ENCODE data around the gene SLC25A39. TPM values are rescaled to one million over a fixed set of nuclear protein-coding genes. Genes with fewer than 3 reads are reported as not detected.

SLC25A39 gene
- polyA plus RNA-seq, 1 of the 3 experiments (the other 2 are of a cell fraction) = 131 TPM

GRCh38 chr17:44362949-44363612, 38.5 kb upstream of the SLC25A39 start:
- Histone ChIP-seq H3K36me3 (replicated peaks in 1 of 2; ENCODE audit: control insufficient read depth in 1 of 2, insufficient read depth in 2 of 2, low read length in 1 of 2) (peaks cover 0 to 2% of the 10 kb centered on the region in 2 experiments), H3K9me3 (no peaks in the 10 kb centered on the region), H3K4me1 (ENCODE audit: control insufficient read depth in 1 of 2, insufficient read depth in 2 of 2, low read depth in 1 of 2, low read length in 1 of 2) (peaks cover 3 to 22% of the 10 kb centered on the region in 2 experiments; a peak in 1 of 4 replicates), H3F3A (replicated peaks; ENCODE audit: insufficient read depth) (peaks cover 3% of the 10 kb centered on the region), H3K79me2 (ENCODE audit: insufficient read depth) (peaks cover 7% of the 10 kb centered on the region; the same call in 1 of the 2 replicates), H2AFZ (ENCODE audit: low read depth) (peak overlapping the region; percentile 97), H3K27ac (ENCODE audit: low read depth in 2 of 2, low read length in 1 of 2) (peak overlapping the region in 1 of 2 experiments; percentile 76; a peak in 2 of 4 replicates), H3K9me2 (no peaks in the 10 kb centered on the region), H3K4me3 (ENCODE audit: low read depth in 2 of 2, low read length in 1 of 2) (peak overlapping the region; percentile 80 to 89), H3K27me3 (ENCODE audit: insufficient read depth) (no peaks in the 10 kb centered on the region; the same call in 1 of the 2 replicates), H4K20me1 (ENCODE audit: insufficient read depth) (peaks cover 11% of the 10 kb centered on the region; the same call in 1 of the 2 replicates), H3K9ac (peak overlapping the region; percentile 85), H3K4me2 (peak overlapping the region; percentile 94)
- ChIA-PET CTCF (interaction anchor here (0.6 to 7.6 kb wide), 22 partner anchors 9 to 522 kb away, joined by 3 to 85 read pairs (median 3); partner anchors contain the start of gene GRN), POLR2A (interaction anchor here (1.5 to 2.6 kb wide), 2 partner anchors 11 to 18 kb away, joined by 7 to 11 read pairs; partner anchors contain the start of gene GRN)
- WGBS (ENCODE audit: low lambda C conversion rate) = 0% methylated on average over 18 of the region's 45 CpGs
- DNase-seq = peak; percentile 89
- peak; percentile 19; the same call in 1 of the 2 replicates for TF ChIP-seq SIN3A (IDR thresholded peaks at IDR 0.05; ENCODE audit: borderline replicate concordance, low read depth, low read length)
- no peak for TF ChIP-seq MEF2A (IDR thresholded peaks at IDR 0.05; ENCODE audit: borderline replicate concordance, low read depth)

- ChIA-PET POLR2A (interaction anchor here (1.5 to 2.6 kb wide), 2 partner anchors 11 to 17 kb away, joined by 7 to 11 read pairs; partner anchors contain the start of gene GRN), CTCF (interaction anchor here (1.1 to 7.6 kb wide), 11 partner anchors 8 to 417 kb away, joined by 3 to 85 read pairs (median 8); partner anchors contain the start of gene GRN)
- H3K9me3 ChIP-seq = no peaks in the 10 kb centered on the region
These were observed 37.9 kb upstream of the SLC25A39 start for GRCh38 chr17:44362459-44362948.

GRCh38 chr17:44361292-44362260, 37.0 kb upstream of the SLC25A39 start:
- Histone ChIP-seq H3K4me3 (ENCODE audit: low read depth in 2 of 2, low read length in 1 of 2) (no peak overlapping the region), H3K9me3 (no peaks in the 10 kb centered on the region), H3K9me2 (no peaks in the 10 kb centered on the region), H3K79me2 (ENCODE audit: insufficient read depth) (peaks cover 7% of the 10 kb centered on the region; the same call in 1 of the 2 replicates), H3K9ac (no peak overlapping the region), H3F3A (replicated peaks; ENCODE audit: insufficient read depth) (peaks cover 3% of the 10 kb centered on the region), H3K27me3 (ENCODE audit: insufficient read depth) (no peaks in the 10 kb centered on the region; the same call in 1 of the 2 replicates), H3K27ac (ENCODE audit: low read depth in 2 of 2, low read length in 1 of 2) (no peak overlapping the region; a peak in 1 of 4 replicates), H3K36me3 (replicated peaks in 1 of 2; ENCODE audit: control insufficient read depth in 1 of 2, insufficient read depth in 2 of 2, low read length in 1 of 2) (peaks cover 0 to 2% of the 10 kb centered on the region in 2 experiments), H4K20me1 (ENCODE audit: insufficient read depth) (peaks cover 11% of the 10 kb centered on the region; the same call in 1 of the 2 replicates), H3K4me2 (peak overlapping the region; percentile 94; the same call in 1 of the 2 replicates), H3K4me1 (ENCODE audit: control insufficient read depth in 1 of 2, insufficient read depth in 2 of 2, low read depth in 1 of 2, low read length in 1 of 2) (peaks cover 3 to 22% of the 10 kb centered on the region in 2 experiments; a peak in 1 of 4 replicates), H2AFZ (ENCODE audit: low read depth) (no peak overlapping the region)
- ChIA-PET POLR2A (interaction anchor here (2.6 kb wide), 1 partner anchor 10 kb away, joined by 11 read pairs; no protein-coding TSS in a partner anchor), CTCF (interaction anchor here (0.9 to 7.6 kb wide), 7 partner anchors 12 to 418 kb away, joined by 3 to 85 read pairs (median 8); partner anchors contain the start of gene GRN)
- DNase-seq = peak; percentile 50
- WGBS (ENCODE audit: low lambda C conversion rate) = 74% methylated on average over 8 of the region's 11 CpGs
- TF ChIP-seq RCOR1 (IDR thresholded peaks at IDR 0.05; ENCODE audit: low read length) (no peak), TAF1 (IDR thresholded peaks at IDR 0.05; ENCODE audit: borderline replicate concordance, low read depth, low read length) (no peak), NRF1 (IDR thresholded peaks at IDR 0.05; ENCODE audit: low read depth, low read length) (no peak), CHD2 (IDR thresholded peaks at IDR 0.05; ENCODE audit: low read length, partially characterized antibody) (no peak), NFIC (IDR thresholded peaks at IDR 0.05; ENCODE audit: borderline replicate concordance) (peak; percentile 35; the same call in 1 of the 2 replicates)
- TF ChIP-seq, protein P1, sequence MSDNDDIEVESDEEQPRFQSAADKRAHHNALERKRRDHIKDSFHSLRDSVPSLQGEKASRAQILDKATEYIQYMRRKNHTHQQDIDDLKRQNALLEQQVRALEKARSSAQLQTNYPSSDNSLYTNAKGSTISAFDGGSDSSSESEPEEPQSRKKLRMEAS (IDR thresholded peaks at IDR 0.05; ENCODE audit: low read depth) = no peak
- TF ChIP-seq, protein P2, sequence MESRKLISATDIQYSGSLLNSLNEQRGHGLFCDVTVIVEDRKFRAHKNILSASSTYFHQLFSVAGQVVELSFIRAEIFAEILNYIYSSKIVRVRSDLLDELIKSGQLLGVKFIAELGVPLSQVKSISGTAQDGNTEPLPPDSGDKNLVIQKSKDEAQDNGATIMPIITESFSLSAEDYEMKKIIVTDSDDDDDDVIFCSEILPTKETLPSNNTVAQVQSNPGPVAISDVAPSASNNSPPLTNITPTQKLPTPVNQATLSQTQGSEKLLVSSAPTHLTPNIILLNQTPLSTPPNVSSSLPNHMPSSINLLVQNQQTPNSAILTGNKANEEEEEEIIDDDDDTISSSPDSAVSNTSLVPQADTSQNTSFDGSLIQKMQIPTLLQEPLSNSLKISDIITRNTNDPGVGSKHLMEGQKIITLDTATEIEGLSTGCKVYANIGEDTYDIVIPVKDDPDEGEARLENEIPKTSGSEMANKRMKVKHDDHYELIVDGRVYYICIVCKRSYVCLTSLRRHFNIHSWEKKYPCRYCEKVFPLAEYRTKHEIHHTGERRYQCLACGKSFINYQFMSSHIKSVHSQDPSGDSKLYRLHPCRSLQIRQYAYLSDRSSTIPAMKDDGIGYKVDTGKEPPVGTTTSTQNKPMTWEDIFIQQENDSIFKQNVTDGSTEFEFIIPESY (IDR thresholded peaks at IDR 0.05; ENCODE audit: borderline replicate concordance, low read depth) = no peak

More at GRCh38 chr17:44362459-44362948, 37.9 kb upstream of the SLC25A39 start:
- peak overlapping the region; percentile 85; the same call in 1 of the 2 replicates for H3K9ac ChIP-seq
- peaks cover 3% of the 10 kb centered on the region for H3F3A ChIP-seq (replicated peaks; ENCODE audit: insufficient read depth)
- peak overlapping the region; percentile 94 for H3K4me2 ChIP-seq
- no peaks in the 10 kb centered on the region for H3K9me2 ChIP-seq
- no peaks in the 10 kb centered on the region; the same call in 1 of the 2 replicates for H3K27me3 ChIP-seq (ENCODE audit: insufficient read depth)
- peak overlapping the region; percentile 97 for H2AFZ ChIP-seq (ENCODE audit: low read depth)
- DNase-seq = peak; percentile 67
- H3K36me3 ChIP-seq (replicated peaks in 1 of 2; ENCODE audit: control insufficient read depth in 1 of 2, insufficient read depth in 2 of 2, low read length in 1 of 2) = peaks cover 0 to 2% of the 10 kb centered on the region in 2 experiments
- H3K79me2 ChIP-seq (ENCODE audit: insufficient read depth) = peaks cover 7% of the 10 kb centered on the region; the same call in 1 of the 2 replicates
- no peak for TF ChIP-seq FOXJ3 (CRISPR knock-in tag; IDR thresholded peaks at IDR 0.05)
- peak; percentile 77 for TF ChIP-seq MXI1 (IDR thresholded peaks at IDR 0.05; ENCODE audit: low read depth, low read length)
- WGBS (ENCODE audit: low lambda C conversion rate) = 25% methylated on average over 10 of the region's 11 CpGs
- H3K27ac ChIP-seq (ENCODE audit: low read depth in 2 of 2, low read length in 1 of 2) = peak overlapping the region in 1 of 2 experiments; percentile 76; a peak in 1 of 4 replicates
- peaks cover 11% of the 10 kb centered on the region; the same call in 1 of the 2 replicates for H4K20me1 ChIP-seq (ENCODE audit: insufficient read depth)
- H3K4me1 ChIP-seq (ENCODE audit: control insufficient read depth in 1 of 2, insufficient read depth in 2 of 2, low read depth in 1 of 2, low read length in 1 of 2) = peaks cover 3 to 22% of the 10 kb centered on the region in 2 experiments; a peak in 1 of 4 replicates
- H3K4me3 ChIP-seq (ENCODE audit: low read depth in 2 of 2, low read length in 1 of 2) = peak overlapping the region; percentile 80 to 89

Measured in SK-N-SH (cell line).